Hematopoietic multipotent progenitor cell (in vitro differentiated cells): ENCODE results near the gene POU6F2. TPM values are rescaled to one million over a fixed set of nuclear protein-coding genes. Genes with fewer than 3 reads are reported as not detected.
A peak's percentile ranks its signal among the peaks of the same experiment; 100 is the strongest.
"Not testable (repeated sequence)": the region's sequence is repeated elsewhere in the genome, so short reads cannot be mapped to it uniquely, and the experiment has no call there.

Source experiments
- DNase-seq, 3 donors: peaks; one replicate each; pipeline ENCODE4 v3.0.0-alpha.2; 2011 to 2015; ENCODE audit warnings: low read depth in 2 of 3, low spot score in 2 of 3
- total RNA-seq: library from RNA; depleted of rRNA; stranded (reverse); fragments of >200 nt; gene quantifications from one replicate; pipeline ENCODE4 v1.2.3, GENCODE V29; 2012

POU6F2 gene
- total RNA-seq, 1 donor: not detected

DNA sequence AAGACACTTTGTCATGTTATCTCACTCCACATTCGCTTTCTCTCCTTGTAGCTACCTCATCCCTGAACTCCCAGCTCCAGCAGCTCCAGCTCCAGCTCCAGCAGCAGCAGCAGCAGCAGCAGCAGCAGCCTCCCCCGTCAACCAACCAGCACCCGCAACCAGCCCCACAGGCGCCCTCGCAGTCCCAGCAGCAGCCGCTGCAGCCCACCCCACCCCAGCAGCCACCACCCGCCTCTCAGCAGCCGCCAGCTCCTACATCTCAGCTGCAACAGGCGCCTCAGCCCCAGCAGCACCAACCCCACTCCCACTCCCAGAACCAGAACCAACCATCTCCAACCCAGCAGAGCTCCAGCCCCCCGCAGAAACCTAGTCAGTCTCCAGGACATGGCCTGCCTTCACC, 361.9 kb downstream of the POU6F2 start:
- no peak for DNase-seq

DNA sequence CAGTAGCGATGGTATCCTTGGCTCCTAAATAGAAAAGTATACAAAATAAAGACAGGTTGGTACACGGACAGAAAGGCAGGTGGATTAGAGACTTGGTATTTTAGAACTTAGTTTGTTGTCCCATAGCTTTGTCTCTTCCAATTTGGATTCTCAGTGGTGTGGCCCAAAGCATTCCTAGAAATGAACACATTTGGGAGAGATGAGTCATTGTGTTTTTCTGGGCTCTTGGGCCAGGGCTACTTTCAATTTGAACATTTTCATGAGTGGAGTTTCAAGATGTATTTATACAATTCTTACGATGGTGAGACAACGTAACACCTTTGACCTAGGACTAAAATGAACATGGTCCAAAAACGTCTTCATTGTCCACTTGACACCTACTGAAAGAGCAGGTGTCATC, 363.4 kb downstream of the POU6F2 start:
- no peak for DNase-seq

DNA sequence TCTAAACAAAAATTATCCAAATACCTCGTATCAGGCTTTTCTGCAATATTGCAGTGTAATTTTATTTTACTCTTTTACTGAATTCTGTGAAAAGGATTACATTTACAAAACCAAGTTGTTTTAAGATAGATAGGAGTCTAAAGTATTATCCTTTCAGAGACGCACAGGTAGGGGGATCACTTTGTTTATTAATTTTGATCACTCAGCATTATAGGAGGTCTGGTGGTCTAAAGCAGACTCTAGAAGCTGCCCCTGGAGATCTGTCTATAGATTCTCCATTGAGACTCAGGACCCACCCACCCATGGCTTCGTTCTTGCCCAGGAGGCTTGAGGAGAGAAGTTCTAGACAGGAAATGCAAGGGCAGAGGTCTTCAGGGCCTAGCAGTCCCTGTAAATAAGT, 365.1 kb downstream of the POU6F2 start:
- DNase-seq: no peak

DNA sequence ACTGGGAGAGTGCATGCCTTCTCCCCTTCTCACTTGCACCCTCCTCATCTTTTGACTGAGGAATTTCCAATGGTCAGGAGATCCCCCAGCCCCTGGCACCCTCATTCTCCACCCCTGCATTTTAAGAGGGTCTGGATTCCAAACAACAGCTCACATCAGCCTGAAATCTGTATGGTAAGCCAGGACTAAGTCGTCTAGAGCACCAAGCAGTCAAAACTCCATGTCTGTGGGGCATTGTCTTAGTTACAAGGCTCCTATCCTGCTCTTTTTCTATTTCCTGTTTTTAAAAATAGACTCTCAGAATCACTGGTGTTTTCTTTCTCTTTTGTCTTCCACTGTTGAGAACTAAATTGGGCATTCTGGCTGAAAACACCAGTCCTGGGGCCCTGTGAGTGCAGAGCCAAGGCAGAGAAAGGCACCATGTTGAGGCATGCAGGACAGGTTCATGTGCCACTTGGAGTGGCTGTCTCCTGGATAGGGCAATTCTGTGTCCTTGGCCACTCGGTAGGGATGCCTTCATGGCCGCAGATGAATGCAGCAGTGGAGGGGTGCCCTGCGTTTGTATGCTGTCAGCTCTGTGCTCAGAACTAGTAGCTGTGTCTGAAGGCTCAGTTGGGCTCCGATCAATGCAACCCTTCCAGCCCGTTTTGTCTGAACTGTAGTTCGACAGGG, 371.9 kb downstream of the POU6F2 start:
- peak in 1 of 3 donors; percentile 21 for DNase-seq

DNA sequence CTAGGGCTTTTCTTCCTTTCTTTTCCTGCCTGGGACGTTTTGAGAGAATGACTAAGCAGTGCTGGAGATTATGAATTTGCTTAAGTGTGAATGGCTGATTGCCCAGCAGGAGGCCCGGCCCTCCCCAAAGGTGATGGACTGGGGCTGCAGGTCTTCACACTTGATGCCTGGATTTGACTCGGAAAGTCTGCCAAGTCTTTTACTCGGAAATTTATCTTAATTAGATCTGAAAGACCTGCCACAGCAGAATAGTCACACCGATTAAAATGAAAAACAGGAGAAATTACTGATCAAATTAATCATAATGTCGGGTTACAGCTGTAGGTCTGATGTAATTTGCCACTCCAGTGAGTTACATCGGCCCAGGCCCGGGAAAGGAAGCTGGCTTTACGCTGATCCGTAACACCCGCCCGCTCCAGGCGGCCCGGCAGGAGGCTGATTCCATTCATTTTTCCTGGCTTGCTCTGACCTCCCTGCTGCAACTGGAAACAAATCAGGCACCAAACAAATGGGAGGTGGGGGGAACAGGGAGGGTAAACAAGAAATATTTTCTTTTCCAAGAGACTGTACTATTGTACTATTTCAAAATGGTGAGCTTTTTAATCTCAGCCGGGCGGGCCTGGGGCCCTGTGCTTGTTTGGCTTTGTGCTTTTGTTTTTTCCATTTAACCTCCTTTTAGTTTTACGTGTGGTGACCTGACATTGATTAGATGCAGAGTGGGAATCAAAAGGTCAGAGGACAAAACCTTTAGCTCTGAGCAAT, 376.1 kb downstream of the POU6F2 start:
- no peak for DNase-seq

DNA sequence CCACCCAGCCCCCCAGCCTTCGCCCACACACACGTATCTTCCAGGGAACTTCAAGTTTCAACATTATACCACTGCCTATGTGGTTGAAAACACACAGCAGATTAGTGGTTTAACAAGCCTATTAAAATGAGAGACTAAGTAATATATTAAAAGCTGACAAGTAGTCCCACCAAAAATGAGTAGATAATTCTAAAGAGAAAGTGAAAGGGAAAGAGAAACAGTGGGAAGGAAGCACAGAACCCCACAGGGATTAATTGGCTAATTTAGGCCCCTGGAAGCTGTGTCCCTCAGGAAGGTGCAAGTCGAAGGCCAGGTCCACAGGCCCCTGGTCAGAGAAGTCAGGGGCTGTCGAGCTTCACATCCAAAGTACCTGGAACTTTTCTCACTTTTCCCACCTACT, 378.0 kb downstream of the POU6F2 start:
- DNase-seq: peak in 1 of 3 donors; percentile 45

DNA sequence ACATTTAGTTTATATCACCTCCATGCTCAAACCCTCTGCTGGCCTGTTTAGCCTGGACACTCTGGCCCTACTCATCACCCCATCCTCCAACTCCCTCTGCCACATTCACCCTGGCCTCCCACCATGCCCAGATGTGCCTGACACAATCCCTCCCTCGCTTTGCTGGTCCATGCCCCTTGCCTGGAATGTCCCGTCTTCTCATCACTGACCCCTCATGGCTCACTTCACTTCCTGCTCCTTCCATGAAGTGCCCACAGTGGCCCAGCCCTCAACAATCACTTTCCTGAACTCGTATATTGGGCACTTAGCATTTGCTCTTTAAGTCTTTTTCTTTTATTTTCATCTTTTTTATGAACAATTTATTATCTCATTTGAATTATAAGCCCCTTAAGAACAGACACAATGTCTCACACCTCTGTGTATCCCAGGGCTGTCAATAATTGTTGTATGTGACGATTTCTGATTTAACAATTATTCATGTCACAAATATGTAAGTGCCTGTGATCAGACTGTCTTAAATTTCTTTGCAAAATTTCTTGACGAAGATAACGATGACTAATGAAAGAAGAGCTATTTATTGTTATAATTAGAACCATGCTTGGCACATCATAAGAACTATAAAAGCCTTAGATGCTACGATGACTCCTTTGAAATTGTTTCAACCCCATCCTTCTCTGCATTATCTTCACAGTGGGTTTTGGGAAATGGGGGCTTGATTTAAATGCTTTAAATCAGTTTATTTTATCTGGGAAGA, 378.6 kb downstream of the POU6F2 start:
- DNase-seq: no peak

DNA sequence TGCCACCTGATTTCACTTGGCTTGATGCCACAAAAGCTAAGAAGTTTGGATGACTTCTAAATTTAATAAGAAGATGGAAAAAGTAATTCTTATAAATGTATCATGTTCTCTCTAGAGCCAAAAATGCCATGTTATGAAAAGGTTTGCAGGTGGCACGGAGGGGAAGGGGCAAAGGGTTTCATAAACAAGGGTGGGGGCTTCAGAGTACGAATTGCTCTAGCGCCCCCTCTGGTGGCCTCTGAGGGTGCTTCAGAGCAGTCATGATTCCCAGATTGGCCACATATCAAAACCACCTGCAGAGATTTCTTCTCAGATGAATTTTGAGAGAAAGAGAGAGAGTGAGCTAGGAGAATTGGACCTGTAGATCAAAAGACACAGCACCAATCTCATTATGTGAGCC, 379.9 kb downstream of the POU6F2 start:
- no peak for DNase-seq

DNA sequence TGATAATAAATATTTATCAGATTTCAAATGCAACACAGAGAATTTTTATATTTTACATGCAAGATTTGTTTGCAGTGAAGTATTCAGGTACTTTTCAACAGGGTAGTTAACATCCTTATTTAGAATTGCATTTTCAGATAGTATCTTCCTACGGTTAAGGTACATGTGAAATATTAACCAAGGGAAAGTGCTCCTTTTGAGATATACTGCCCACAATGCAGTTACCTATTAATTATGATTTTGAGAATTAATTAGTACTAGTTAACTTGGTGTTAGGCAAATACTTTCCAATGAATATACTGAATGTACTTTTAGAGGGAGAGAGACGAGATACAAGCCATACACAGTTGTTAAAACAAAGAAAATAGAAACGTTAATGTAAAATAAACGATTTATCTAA, 382.3 kb downstream of the POU6F2 start:
- no peak for DNase-seq

DNA sequence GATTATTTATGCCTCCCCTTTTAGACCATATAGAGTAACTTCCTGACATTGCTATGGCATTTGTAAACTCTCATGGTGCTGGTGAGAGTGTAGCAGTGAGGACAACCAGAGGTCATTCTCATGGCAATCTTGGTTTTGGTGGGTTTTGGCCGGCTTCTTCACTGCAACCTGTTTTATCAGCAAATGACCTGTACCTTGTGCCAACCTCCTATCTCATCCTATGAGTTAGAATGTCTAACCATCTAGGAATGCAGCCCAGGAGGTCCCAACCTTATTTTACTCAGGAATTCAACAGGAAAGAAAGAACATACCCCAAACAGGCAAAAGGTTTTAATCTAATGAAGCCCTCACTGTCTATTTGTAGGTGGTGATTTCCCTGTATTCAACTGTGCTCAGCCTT, 383.1 kb downstream of the POU6F2 start:
- no peak for DNase-seq

DNA sequence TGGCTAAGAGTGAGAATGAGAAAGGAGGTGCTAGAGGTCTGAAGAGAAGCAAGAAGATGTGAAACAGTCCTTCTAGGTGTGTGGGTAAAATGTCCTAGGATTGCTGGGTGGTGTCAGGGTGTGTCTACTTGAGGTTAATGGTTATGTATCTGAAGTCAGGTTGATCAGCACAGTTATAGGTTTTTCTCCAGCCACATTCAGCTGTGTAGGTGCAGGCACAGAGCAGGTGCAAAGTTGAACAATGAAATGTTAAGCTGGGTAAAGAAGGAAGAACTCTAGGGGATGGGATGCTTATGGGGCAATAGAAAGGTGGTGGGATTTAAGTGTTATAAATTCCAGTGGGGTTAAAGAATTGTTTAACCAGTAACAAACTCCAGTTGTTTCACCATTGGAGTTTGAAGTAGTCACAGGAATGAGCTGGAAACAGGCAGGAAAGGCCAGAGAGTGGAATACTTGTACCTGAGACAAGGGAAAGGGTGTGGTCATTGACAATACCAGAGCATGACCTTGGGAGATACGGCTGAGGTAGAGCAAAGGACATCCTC, 388.1 kb downstream of the POU6F2 start:
- DNase-seq: no peak

DNA sequence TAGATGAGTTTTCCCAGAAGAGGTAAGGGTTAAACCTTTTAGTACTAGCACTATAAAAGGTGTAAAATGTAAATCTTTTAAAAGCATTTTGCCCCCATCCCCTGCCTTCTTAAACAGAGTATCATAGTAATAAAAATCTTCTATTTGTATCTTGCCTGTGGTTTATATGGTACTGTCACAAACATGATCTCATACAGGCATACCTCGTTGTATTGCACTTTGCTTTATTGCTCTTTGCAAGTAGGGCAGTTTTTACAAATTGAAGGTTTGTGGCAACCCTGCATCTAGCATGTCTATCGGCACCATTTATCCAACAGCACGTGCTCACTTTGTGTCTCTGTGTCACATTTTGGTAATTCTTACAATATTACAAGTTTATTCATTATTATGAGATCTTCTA, 389.7 kb downstream of the POU6F2 start:
- DNase-seq: no peak

DNA sequence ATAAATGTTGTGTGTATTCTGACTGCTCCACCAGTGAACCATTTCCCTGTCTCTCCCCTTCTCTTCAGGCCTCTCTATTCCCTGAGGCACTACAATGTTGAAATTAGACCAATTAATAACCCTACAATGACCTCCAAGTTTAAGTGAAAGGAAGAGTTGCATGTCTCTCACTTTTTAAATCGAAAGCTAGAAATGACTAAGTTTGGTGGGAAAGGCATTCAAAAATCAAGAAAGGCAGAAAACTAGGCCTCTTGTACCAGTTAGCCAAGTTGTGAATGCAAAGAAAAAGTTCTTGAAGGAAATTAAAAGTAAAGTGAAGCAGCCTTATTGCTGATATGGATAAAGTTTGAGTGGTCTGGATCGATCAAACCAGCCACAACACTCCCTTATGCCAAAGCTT, 390.2 kb downstream of the POU6F2 start:
- DNase-seq: no peak

DNA sequence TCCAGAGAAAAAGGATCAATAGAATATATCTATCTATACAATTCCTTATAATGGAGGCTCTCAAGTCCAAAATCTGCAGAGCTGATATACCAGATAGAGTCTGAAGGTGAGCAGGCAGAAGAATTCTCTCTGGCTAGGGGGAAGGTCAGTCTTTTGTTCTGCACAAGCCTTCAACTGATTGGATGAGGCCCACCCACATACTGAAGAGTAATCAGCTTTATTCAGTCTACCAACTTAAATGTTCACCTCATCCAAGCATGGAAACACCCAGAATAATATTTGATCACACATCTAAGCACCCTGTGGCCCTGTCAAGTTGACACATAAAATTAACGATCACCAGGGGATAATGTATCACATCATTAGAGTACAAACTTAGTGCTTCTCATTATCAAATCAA, 394.7 kb downstream of the POU6F2 start:
- DNase-seq: no peak

DNA sequence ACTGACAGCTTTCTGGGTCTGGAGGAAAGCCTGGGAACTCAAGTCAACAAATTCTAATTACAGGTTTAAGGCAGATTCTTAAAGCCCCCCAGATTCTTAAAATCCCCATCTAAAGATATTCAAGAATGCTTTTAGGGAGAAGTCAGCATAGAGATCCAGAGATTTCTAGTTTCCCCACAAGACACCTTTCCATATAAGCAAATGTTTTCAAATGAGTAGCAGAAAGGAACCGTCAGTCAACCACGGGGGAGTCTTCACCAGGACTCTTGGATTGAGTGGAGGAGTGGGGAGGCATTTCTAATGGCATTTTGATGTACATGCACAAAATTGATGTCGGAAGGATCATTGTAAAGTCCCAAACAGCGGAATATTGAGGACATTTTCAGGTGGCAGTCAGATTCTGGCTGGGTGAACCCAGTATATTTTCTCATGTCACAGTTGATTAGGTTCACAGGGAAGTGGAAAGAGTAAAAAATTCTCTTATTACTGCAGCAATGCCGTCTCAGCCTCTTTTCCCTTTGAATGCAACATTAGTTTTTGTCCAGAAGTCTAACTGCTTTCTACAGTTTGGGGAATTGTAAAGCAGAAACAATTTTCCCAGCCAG, 396.8 kb downstream of the POU6F2 start:
- DNase-seq: no peak

DNA sequence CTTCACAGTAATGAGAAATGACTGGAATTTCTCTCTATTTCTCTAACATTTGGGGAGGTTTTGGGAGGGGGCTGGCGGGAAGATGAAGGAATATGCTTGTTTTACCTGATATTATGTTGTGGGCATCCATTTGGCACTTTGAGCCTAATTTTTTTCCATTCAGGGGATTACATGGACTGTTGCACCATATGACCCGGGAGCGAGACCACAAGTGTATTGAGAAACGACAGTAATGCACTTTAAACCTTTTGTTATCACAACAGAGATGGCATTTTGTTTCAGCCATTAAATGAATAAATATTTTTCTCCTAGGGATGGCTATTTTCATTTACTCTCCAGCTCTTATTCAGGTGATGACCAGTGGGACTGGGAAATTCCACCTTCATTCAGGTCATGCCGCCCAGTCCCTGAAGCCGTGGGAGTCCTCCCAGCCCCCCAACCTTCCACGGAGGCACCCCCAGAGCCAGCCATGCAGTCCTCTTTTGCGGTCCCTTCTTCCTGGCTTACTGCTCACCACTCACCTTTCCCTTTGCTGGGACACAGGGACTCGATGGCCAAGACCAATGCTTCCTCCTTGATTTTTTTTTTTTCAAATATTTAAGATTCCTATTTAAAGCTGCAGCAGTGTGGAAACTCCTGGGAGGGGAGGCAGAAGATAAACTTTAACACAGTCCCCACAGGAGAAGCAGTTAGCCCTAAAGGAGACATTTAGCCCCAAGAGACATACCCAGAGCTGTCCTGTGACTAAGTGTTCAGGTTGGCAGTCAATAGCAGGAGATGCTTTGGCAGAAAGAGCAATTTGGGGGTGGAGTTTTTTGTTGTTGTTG, 397.6 kb downstream of the POU6F2 start:
- DNase-seq: no peak

DNA sequence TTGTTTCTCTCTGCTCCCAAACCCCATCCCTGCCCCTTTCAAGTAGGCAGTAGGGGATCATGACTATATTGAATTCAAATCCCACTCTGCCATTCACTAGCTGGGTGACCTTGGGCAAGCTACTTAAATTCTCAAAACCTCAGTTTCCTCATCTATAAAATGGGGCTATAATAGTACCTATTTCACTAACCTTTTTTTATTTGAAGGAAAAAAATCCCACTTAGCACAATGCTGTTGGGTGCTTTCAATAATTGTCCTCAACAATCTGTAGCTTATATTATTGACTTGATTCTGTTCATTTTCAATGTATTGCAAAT, 398.1 kb downstream of the POU6F2 start:
- DNase-seq: no peak

DNA sequence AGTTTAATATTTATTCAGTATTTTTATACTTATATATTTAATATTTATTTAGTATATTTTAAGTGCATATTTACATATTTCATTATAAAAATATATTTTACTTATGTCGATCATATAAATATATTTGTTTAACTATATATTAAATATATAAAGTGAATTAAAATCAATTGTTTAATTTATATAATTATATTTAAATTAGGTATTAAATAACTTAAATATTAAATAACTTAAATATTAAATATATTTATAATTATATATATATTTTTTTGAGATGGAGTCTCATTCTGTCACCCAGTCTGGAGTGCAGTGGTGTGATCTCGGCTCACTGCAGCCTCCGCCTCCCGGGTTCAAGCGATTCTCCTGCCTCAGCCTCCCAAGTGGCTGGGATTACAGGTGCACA, 399.2 kb downstream of the POU6F2 start:
- not testable (repeated sequence) for DNase-seq

DNA sequence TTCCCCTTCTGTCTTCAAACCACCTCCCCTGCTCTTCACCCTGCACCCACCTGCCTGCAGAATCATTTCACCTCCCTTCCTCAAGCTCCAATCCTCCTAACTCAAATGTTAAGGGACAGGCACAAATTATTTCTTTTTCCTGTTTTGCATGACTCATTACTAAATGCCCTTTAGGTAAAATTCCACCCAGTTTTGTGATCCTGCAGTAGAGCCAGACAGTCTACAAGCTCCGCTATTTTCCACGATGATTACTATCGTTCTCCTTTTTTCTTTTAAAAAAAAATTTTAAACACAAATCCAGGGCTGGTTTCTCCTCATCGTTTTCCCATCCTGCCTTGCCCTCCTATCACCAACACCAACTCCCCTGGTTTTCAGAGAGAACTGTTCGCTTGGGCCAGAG, 401.7 kb downstream of the POU6F2 start:
- no peak for DNase-seq

DNA sequence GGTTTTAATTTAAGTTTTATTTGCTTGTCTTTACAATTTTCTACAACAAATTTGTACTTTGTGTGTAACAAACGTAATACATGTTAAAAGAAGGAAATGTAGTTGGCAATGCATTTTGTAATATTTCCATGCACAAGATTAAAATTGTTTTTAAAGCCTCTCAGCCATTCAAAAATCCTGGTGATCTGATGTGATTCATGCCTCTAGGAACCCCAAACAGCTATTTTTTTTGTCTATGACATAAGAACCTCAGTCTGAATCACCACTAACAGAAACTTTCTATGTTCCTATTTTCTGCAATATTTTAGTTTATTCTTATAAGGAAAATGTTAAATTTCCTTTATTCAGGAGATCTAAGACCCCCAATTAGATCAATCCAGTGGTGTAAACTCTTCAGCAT, 405.4 kb downstream of the POU6F2 start:
- DNase-seq: no peak
